GM12878 (cell line): ENCODE results near the gene ERC2. TPM values are rescaled to one million over a fixed set of nuclear protein-coding genes. Genes with fewer than 3 reads are reported as not detected.

Experiments used
- ATAC-seq: fragments of 200-7000 bp; cut with Tn5 transposase; 3 replicates; pipeline ENCODE4 v1.9.1; 2020; ENCODE audit warnings: mild to moderate bottlenecking, moderate library complexity
- BruUV-seq: library from RNA; stranded (reverse); fragments of 400-500 nt; replicated peaks from 2 replicates; lab custom pipeline; 2021; lab: Mats Ljungman, UMichigan
- CTCF ChIA-PET: fragments of 300-600 bp; sonication (Branson Sonifier 250); formaldehyde crosslinking; extraction: SDS; loops from one replicate; lab custom pipeline; 2021; ENCODE audit warnings: inconsistent platforms; lab: Yijun Ruan, JAX
- POLR2A ChIA-PET: fragments of 350-600 bp; formaldehyde crosslinking; extraction: SDS; loops from one replicate; lab custom pipeline; 2021; ENCODE audit warnings: inconsistent platforms; lab: Charles Lee
- RAD21 ChIA-PET: fragments of 300-600 bp; sonication (Branson Sonifier 250); formaldehyde crosslinking; loops from one replicate; lab custom pipeline; 2023; ENCODE audit warnings: antibody characterized with exemption; ENCODE audit not compliant: unreplicated experiment; lab: Charles Lee
- SMC1A ChIA-PET: fragments of 300-600 bp; sonication (Branson Sonifier 250); formaldehyde crosslinking; loops from one replicate; lab custom pipeline; 2023; ENCODE audit not compliant: unreplicated experiment, uncharacterized antibody; lab: Charles Lee
- DNase-seq: peaks from one replicate; pipeline ENCODE4 v3.0.0-alpha.2; 2011; ENCODE audit warnings: low read depth, low spot score
- FAIRE-seq: peaks from 3 replicates; lab custom pipeline; 2011; peaks lifted over from hg19 to GRCh38; lab: Jason Lieb, UNC
- H2AFZ ChIP-seq: 2 replicates; pipeline ENCODE4 v1.6.0; 2011; ENCODE audit warnings: low read depth, low read length, control low read depth; ENCODE audit not compliant: control insufficient read depth
- H3K27ac ChIP-seq: 2 replicates; pipeline ENCODE4 v1.5.1; 2011; ENCODE audit warnings: control low read depth; ENCODE audit not compliant: control insufficient read depth, insufficient read depth
- H3K27me3 ChIP-seq, 2 experiments: replicated peaks in 1 of 2; 2 replicates each; pipeline versions ENCODE4 v1.6.0 to v1.6.1; 2011; ENCODE audit warnings: low read length in 1 of 2; ENCODE audit not compliant: control insufficient read depth in 2 of 2, insufficient read depth in 2 of 2
- H3K36me3 ChIP-seq, 2 experiments: 2 replicates each; pipeline ENCODE4 v1.5.1; 2011; ENCODE audit warnings: low read length in 1 of 2; ENCODE audit not compliant: control insufficient read depth in 2 of 2, insufficient read depth in 2 of 2
- H3K4me1 ChIP-seq: 2 replicates; pipeline ENCODE4 v1.6.1; 2011; ENCODE audit warnings: mild to moderate bottlenecking, low read length, moderate library complexity, mixed read lengths; ENCODE audit not compliant: control insufficient read depth, insufficient read depth
- H3K4me2 ChIP-seq: 2 replicates; pipeline ENCODE4 v1.6.0; 2011; ENCODE audit warnings: control low read depth; ENCODE audit not compliant: control insufficient read depth, insufficient read depth
- H3K4me3 ChIP-seq: fragments of 200-600 bp; sonication (generic); 2 replicates; pipeline ENCODE4 v1.5.1; 2016
- H3K79me2 ChIP-seq: 2 replicates; pipeline ENCODE4 v1.6.0; 2011; ENCODE audit warnings: low read length; ENCODE audit not compliant: control insufficient read depth, insufficient read depth
- H3K9ac ChIP-seq: 2 replicates; pipeline ENCODE4 v1.8.0; 2011; ENCODE audit warnings: low read length, control low read depth, mixed read lengths; ENCODE audit not compliant: control insufficient read depth, insufficient read depth
- H3K9me3 ChIP-seq: replicated peaks from 3 replicates; pipeline ENCODE4 v1.5.1; 2011; ENCODE audit warnings: mild to moderate bottlenecking, low read length; ENCODE audit not compliant: control insufficient read depth, insufficient read depth
- H4K20me1 ChIP-seq: 2 replicates; pipeline ENCODE4 v1.6.0; 2011; ENCODE audit not compliant: control insufficient read depth, insufficient read depth
- BCLAF1 ChIP-seq: fragments of 450-650 bp; IDR thresholded peaks from 2 replicates; pipeline ENCODE4 v1.6.1; 2017; ENCODE audit warnings: antibody characterized with exemption, mild to moderate bottlenecking, moderate library complexity
- CHD2 ChIP-seq: IDR thresholded peaks from 2 replicates; pipeline ENCODE4 v1.6.1; 2011; ENCODE audit warnings: low read depth, low read length, improper control_type of control experiment, borderline replicate concordance
- GABPA ChIP-seq: IDR thresholded peaks from 2 replicates; pipeline ENCODE4 v1.6.1; 2014; ENCODE audit warnings: antibody characterized with exemption, low read depth, mild to moderate bottlenecking, inconsistent platforms
- HDAC2 ChIP-seq: fragments of 200-600 bp; sonication (generic); IDR thresholded peaks from 2 replicates; pipeline ENCODE4 v1.6.1; 2017
- HDAC6 ChIP-seq: fragments of 200-600 bp; sonication (generic); IDR thresholded peaks from one replicate; pipeline ENCODE4 v1.8.0; 2017; ENCODE audit warnings: antibody characterized with exemption; ENCODE audit not compliant: unreplicated experiment
- JUNB ChIP-seq: IDR thresholded peaks from 2 replicates; pipeline ENCODE4 v1.6.1; 2016; ENCODE audit warnings: antibody characterized with exemption, mild to moderate bottlenecking
- KLF5 ChIP-seq: fragments of 450-650 bp; IDR thresholded peaks from 2 replicates; pipeline ENCODE4 v1.6.1; 2014; ENCODE audit warnings: mild to moderate bottlenecking; ENCODE audit not compliant: partially characterized antibody
- MTA3 ChIP-seq: IDR thresholded peaks from 2 replicates; pipeline ENCODE4 v1.6.1; 2012; ENCODE audit warnings: low read length, inconsistent platforms, borderline replicate concordance
- NFXL1 ChIP-seq: fragments of 450-650 bp; IDR thresholded peaks from 2 replicates; pipeline ENCODE4 v1.6.1; 2017; ENCODE audit warnings: antibody characterized with exemption, mild to moderate bottlenecking, borderline replicate concordance
- NR2C1 ChIP-seq: fragments of 450-650 bp; IDR thresholded peaks from 2 replicates; pipeline ENCODE4 v1.6.1; 2017; ENCODE audit warnings: antibody characterized with exemption, mild to moderate bottlenecking, moderate library complexity
- POLR2AphosphoS5 ChIP-seq: IDR thresholded peaks from 2 replicates; pipeline ENCODE4 v1.6.1; 2011; ENCODE audit warnings: mild to moderate bottlenecking, low read length, inconsistent platforms
- SMC3 ChIP-seq: IDR thresholded peaks from 2 replicates; pipeline ENCODE4 v1.6.1; 2011; ENCODE audit warnings: low read length, improper control_type of control experiment, borderline replicate concordance
- SUZ12 ChIP-seq: fragments of 200-600 bp; sonication (generic); IDR thresholded peaks from one replicate; pipeline ENCODE4 v1.6.1; 2018; ENCODE audit warnings: antibody characterized with exemption, mild to moderate bottlenecking; ENCODE audit not compliant: unreplicated experiment
- TCF3 ChIP-seq: IDR thresholded peaks from 2 replicates; pipeline ENCODE4 v1.6.1; 2012; ENCODE audit warnings: low read depth, mild to moderate bottlenecking, low read length, borderline replicate concordance; ENCODE audit not compliant: insufficient read depth
- WGBS: methylation state at CpG from one replicate; pipeline ENCODE4 v1.1.6; 2016; ENCODE audit warnings: low lambda C conversion rate; ENCODE audit not compliant: insufficient replicate concordance, insufficient coverage; ENCODE audit errors: missing lambda C conversion rate; 5-methylcytosine and 5-hydroxymethylcytosine counted together
- in situ Hi-C: fragments of 300-500 bp; cut with MboI; formaldehyde crosslinking; loops from 9 replicates; pipeline ENCODE4 v1.14.3; 2018; ENCODE audit warnings: mixed read lengths
- intact Hi-C: fragments of 100-400 bp; cut with micrococcal nuclease; formaldehyde crosslinking; loops from one replicate; pipeline ENCODE4 v1.14.2; 2022; ENCODE audit not compliant: unreplicated experiment
- polyA plus RNA-seq, 11 experiments: library from polyadenylated mRNA; depleted of rRNA in 4 of 11; unstranded in 6 of 11; stranded (reverse) in 5 of 11; fragments of >200 nt; fragmentation: Nextera tagmentation in 4 of 11; fragmentation: Illumina TruSeq in 1 of 11; extraction: Ambion mirVana in 4 of 11; extraction: Trizol in 1 of 11; gene quantifications; 1 replicate in 1 of 11; 2 replicates in 10 of 11; pipeline versions ENCODE4 v1.2.1 to v1.2.3, GENCODE V29; 2011 to 2016; ENCODE audit warnings: inconsistent platforms in 2 of 11, missing spikeins in 2 of 11, low read depth in 1 of 11
- total RNA-seq, 4 experiments: library from RNA; depleted of rRNA in 3 of 4; stranded (reverse); fragments of >200 nt in 3 of 4; fragmentation: Illumina TruSeq in 1 of 4; extraction: Trizol in 1 of 4; gene quantifications; 2 replicates each; pipeline versions ENCODE4 v1.2.1 to v1.2.3, GENCODE V29; 2013 to 2021
- TF ChIP-seq, protein P1 (sequence below): fragments of 450-650 bp; IDR thresholded peaks from 2 replicates; pipeline ENCODE4 v1.6.1; 2017; ENCODE audit warnings: low read depth, mild to moderate bottlenecking, moderate library complexity
- TF ChIP-seq, protein P2 (sequence below): IDR thresholded peaks from 2 replicates; pipeline ENCODE4 v1.6.1; 2011; ENCODE audit warnings: low read depth, low read length, improper control_type of control experiment, borderline replicate concordance
- TF ChIP-seq, protein P3 (sequence below), 3 experiments: IDR thresholded peaks in 2 of 3; conservative IDR thresholded peaks in 1 of 3; 2 replicates each; pipeline ENCODE4 v1.5.1; 2011; ENCODE audit warnings: low read depth in 3 of 3, low read length in 3 of 3, mild to moderate bottlenecking in 3 of 3, control low read depth in 2 of 3, moderate library complexity in 2 of 3, inconsistent platforms in 1 of 3, mixed read lengths in 1 of 3; ENCODE audit not compliant: control insufficient read depth in 2 of 3, insufficient read depth in 1 of 3; ENCODE audit errors: extremely low read depth in 1 of 3

The ERC2 gene
- total and polyA plus RNA-seq, 10 of the 15 experiments (the other 5 are each of a cell fraction or from before 2014, with no cell fraction given): 0.06 to 1.4 (median 0.12) TPM; not detected in 3

- TF ChIP-seq JUNB: no peak
- TF ChIP-seq NFXL1: no peak
- no peak for TF ChIP-seq TCF3
- TF ChIP-seq, protein P1, sequence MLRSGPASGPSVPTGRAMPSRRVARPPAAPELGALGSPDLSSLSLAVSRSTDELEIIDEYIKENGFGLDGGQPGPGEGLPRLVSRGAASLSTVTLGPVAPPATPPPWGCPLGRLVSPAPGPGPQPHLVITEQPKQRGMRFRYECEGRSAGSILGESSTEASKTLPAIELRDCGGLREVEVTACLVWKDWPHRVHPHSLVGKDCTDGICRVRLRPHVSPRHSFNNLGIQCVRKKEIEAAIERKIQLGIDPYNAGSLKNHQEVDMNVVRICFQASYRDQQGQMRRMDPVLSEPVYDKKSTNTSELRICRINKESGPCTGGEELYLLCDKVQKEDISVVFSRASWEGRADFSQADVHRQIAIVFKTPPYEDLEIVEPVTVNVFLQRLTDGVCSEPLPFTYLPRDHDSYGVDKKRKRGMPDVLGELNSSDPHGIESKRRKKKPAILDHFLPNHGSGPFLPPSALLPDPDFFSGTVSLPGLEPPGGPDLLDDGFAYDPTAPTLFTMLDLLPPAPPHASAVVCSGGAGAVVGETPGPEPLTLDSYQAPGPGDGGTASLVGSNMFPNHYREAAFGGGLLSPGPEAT: no peak
These were observed 92.6 kb downstream of the ERC2 start (continued) for GRCh38 chr3:56375654-56376053.

DNA sequence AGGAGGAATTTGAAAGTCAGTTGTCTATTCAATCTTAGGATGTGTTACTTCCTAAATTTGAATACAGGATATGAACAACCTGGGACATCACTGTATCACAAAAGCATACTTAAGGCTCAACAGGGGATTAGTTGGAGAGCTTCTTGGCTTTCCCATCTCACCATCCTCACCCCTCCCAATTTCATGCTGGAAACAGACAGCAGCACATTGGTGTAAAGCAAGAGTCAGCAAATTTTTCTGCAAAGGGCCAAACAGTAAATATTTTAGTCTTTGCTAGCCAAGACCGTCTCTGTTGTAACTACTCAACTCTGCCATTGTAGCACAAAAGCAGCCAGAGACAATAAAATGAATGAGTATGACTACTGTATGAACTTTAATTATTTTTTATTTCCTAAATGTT, 94.9 kb downstream of the ERC2 start:
- H3K36me3 ChIP-seq: no peaks in the 10 kb centered on the region
- H3K4me1 ChIP-seq: no peaks in the 10 kb centered on the region
- no peaks in the 10 kb centered on the region for H3K27me3 ChIP-seq
- ATAC-seq (no peak), DNase-seq (no peak), FAIRE-seq (no peak)
- no peak overlapping the region for H3K27ac ChIP-seq
- SMC1A ChIA-PET: no interaction called here
- H3K9ac ChIP-seq: no peak overlapping the region
- RAD21 ChIA-PET: no interaction called here
- no peaks in the 10 kb centered on the region for H3K9me3 ChIP-seq
- intact Hi-C loops (no loop called here), in situ Hi-C loops (no loop called here)
- CTCF ChIA-PET: interaction anchor here (1.0 kb wide), 1 partner anchor 17 kb away, joined by 3 read pairs; no protein-coding TSS in a partner anchor
- no peak overlapping the region for H3K4me3 ChIP-seq
- 25% methylated on average over 1 of the region's 1 CpG for WGBS
- no TSS peak for BruUV-seq
- H3K79me2 ChIP-seq: no peaks in the 10 kb centered on the region
- no peak overlapping the region for H2AFZ ChIP-seq
- POLR2A ChIA-PET: interaction anchor here (0.7 kb wide), 1 partner anchor 21 kb away, joined by 3 read pairs; no protein-coding TSS in a partner anchor
- no peak overlapping the region for H3K4me2 ChIP-seq
- no peaks in the 10 kb centered on the region for H4K20me1 ChIP-seq
- TF ChIP-seq NR2C1 (no peak), SUZ12 (no peak), MTA3 (no peak), SMC3 (no peak), HDAC2 (no peak), GABPA (no peak), CHD2 (no peak), BCLAF1 (no peak), POLR2AphosphoS5 (no peak), HDAC6 (no peak), KLF5 (no peak)
- TF ChIP-seq, protein P2, sequence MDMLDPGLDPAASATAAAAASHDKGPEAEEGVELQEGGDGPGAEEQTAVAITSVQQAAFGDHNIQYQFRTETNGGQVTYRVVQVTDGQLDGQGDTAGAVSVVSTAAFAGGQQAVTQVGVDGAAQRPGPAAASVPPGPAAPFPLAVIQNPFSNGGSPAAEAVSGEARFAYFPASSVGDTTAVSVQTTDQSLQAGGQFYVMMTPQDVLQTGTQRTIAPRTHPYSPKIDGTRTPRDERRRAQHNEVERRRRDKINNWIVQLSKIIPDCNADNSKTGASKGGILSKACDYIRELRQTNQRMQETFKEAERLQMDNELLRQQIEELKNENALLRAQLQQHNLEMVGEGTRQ: no peak
- TF ChIP-seq, protein P3, sequence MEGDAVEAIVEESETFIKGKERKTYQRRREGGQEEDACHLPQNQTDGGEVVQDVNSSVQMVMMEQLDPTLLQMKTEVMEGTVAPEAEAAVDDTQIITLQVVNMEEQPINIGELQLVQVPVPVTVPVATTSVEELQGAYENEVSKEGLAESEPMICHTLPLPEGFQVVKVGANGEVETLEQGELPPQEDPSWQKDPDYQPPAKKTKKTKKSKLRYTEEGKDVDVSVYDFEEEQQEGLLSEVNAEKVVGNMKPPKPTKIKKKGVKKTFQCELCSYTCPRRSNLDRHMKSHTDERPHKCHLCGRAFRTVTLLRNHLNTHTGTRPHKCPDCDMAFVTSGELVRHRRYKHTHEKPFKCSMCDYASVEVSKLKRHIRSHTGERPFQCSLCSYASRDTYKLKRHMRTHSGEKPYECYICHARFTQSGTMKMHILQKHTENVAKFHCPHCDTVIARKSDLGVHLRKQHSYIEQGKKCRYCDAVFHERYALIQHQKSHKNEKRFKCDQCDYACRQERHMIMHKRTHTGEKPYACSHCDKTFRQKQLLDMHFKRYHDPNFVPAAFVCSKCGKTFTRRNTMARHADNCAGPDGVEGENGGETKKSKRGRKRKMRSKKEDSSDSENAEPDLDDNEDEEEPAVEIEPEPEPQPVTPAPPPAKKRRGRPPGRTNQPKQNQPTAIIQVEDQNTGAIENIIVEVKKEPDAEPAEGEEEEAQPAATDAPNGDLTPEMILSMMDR (IDR thresholded peaks at IDR 0.05 in 2 of 3, conservative IDR thresholded peaks at IDR 0.05 in 1 of 3; ENCODE audit: control insufficient read depth in 2 of 3, extremely low read depth in 1 of 3, insufficient read depth in 1 of 3, low read depth in 3 of 3, low read length in 3 of 3): no peak
